Liver (tissue), 3 donors: ENCODE data around the gene PLPP4.

Experiments
- CTCF ChIP-seq: fragments of 150-350 bp; IDR thresholded peaks from 2 replicates; pipeline ENCODE4 v1.5.1; 2017; ENCODE audit warnings: improper control_type of control experiment, low read depth, low read length; ENCODE audit not compliant: missing input control
- JUND ChIP-seq, 2 donors: IDR thresholded peaks; 2 replicates each; pipeline ENCODE4 v1.6.1; 2016; ENCODE audit warnings: antibody characterized with exemption in 2 of 2
- donor health status: healthy.
- donor health status: healthy.

- TF ChIP-seq CTCF (no peak), JUND (IDR thresholded peaks at IDR 0.05) (no peak)
Observed at GRCh38 chr10:120485946-120486345, 28.9 kb downstream of the PLPP4 start.
